ENCODE data around the gene NRG2.

Gene NRG2

GRCh38 chr5:139954462-139954861 is 88.6 kb downstream of the NRG2 start:
- no peak overlapping the region for H3K4me3 ChIP-seq (ENCODE audit: low read depth, low read length)
- H3K27ac ChIP-seq = no peak overlapping the region
- H3K4me1 ChIP-seq = peaks cover 10% of the 10 kb centered on the region
- H3K4me2 ChIP-seq (ENCODE audit: low read length) = no peak overlapping the region
- H3K27me3 ChIP-seq (ENCODE audit: control insufficient read depth, insufficient read depth, low read length) = no peaks in the 10 kb centered on the region
- TF ChIP-seq CTCF (IDR thresholded peaks at IDR 0.05) = no peak
- H3K36me3 ChIP-seq (ENCODE audit: control insufficient read depth, insufficient read depth, low read length) = no peaks in the 10 kb centered on the region
- no peak overlapping the region for H2AFZ ChIP-seq
- no peak overlapping the region for H3K9ac ChIP-seq
- H3K79me2 ChIP-seq = peaks cover 14% of the 10 kb centered on the region
- no peaks in the 10 kb centered on the region for H3K9me3 ChIP-seq (ENCODE audit: control insufficient read depth, low read length)

- Histone ChIP-seq H3K4me3 (ENCODE audit: low read depth, low read length) (no peak overlapping the region), H3K27me3 (ENCODE audit: control insufficient read depth, insufficient read depth, low read length) (no peaks in the 10 kb centered on the region), H2AFZ (no peak overlapping the region), H3K9ac (no peak overlapping the region), H3K27ac (no peak overlapping the region), H3K36me3 (ENCODE audit: control insufficient read depth, insufficient read depth, low read length) (no peaks in the 10 kb centered on the region), H3K9me3 (ENCODE audit: control insufficient read depth, low read length) (no peaks in the 10 kb centered on the region), H3K4me2 (ENCODE audit: low read length) (no peak overlapping the region), H3K79me2 (peaks cover 13% of the 10 kb centered on the region), H3K4me1 (peaks cover 10% of the 10 kb centered on the region)
- TF ChIP-seq CTCF (IDR thresholded peaks at IDR 0.05) = no peak
Measured at GRCh38 chr5:139954022-139954421, 89.1 kb downstream of the NRG2 start.

GRCh38 chr5:139952574-139952973 is 90.5 kb downstream of the NRG2 start:
- H3K9ac ChIP-seq = no peak overlapping the region
- H3K9me3 ChIP-seq (ENCODE audit: control insufficient read depth, low read length) = no peaks in the 10 kb centered on the region
- no peaks in the 10 kb centered on the region for H3K27me3 ChIP-seq (ENCODE audit: control insufficient read depth, insufficient read depth, low read length)
- no peak overlapping the region for H3K4me3 ChIP-seq (ENCODE audit: low read depth, low read length)
- H3K36me3 ChIP-seq (ENCODE audit: control insufficient read depth, insufficient read depth, low read length) = no peaks in the 10 kb centered on the region
- H3K4me2 ChIP-seq (ENCODE audit: low read length) = no peak overlapping the region
- no peak for TF ChIP-seq CTCF (IDR thresholded peaks at IDR 0.05)
- no peak overlapping the region for H2AFZ ChIP-seq
- H3K4me1 ChIP-seq = peaks cover 10% of the 10 kb centered on the region
- H3K79me2 ChIP-seq = peaks cover 10% of the 10 kb centered on the region
- no peak overlapping the region for H3K27ac ChIP-seq

GRCh38 chr5:139951983-139952382 is 91.1 kb downstream of the NRG2 start:
- Histone ChIP-seq H3K9ac (no peak overlapping the region), H3K27me3 (ENCODE audit: control insufficient read depth, insufficient read depth, low read length) (no peaks in the 10 kb centered on the region), H3K9me3 (ENCODE audit: control insufficient read depth, low read length) (no peaks in the 10 kb centered on the region), H3K27ac (no peak overlapping the region), H2AFZ (no peak overlapping the region), H3K4me1 (peaks cover 10% of the 10 kb centered on the region), H3K79me2 (peaks cover 10% of the 10 kb centered on the region), H3K4me3 (ENCODE audit: low read depth, low read length) (no peak overlapping the region), H3K36me3 (ENCODE audit: control insufficient read depth, insufficient read depth, low read length) (no peaks in the 10 kb centered on the region), H3K4me2 (ENCODE audit: low read length) (no peak overlapping the region)
- no peak for TF ChIP-seq CTCF (IDR thresholded peaks at IDR 0.05)

- no peaks in the 10 kb centered on the region for H3K9me3 ChIP-seq (ENCODE audit: control insufficient read depth, low read length)
- no peak overlapping the region for H2AFZ ChIP-seq
- H3K9ac ChIP-seq = no peak overlapping the region
- peaks cover 10% of the 10 kb centered on the region for H3K4me1 ChIP-seq
- no peak overlapping the region for H3K4me3 ChIP-seq (ENCODE audit: low read depth, low read length)
- peaks cover 10% of the 10 kb centered on the region for H3K79me2 ChIP-seq
- H3K27ac ChIP-seq = no peak overlapping the region
- TF ChIP-seq CTCF (IDR thresholded peaks at IDR 0.05) = no peak
- H3K36me3 ChIP-seq (ENCODE audit: control insufficient read depth, insufficient read depth, low read length) = no peaks in the 10 kb centered on the region
- no peaks in the 10 kb centered on the region for H3K27me3 ChIP-seq (ENCODE audit: control insufficient read depth, insufficient read depth, low read length)
- no peak overlapping the region for H3K4me2 ChIP-seq (ENCODE audit: low read length)
Measured at GRCh38 chr5:139951296-139951924, 91.7 kb downstream of the NRG2 start.

All from parathyroid adenoma (tissue), 2 donors.